Liver (tissue), 9 donors: ENCODE results near the gene PEX11B. TPM values are rescaled to one million over a fixed set of nuclear protein-coding genes. Genes with fewer than 3 reads are reported as not detected.
"Not testable (repeated sequence)": the region's sequence is repeated elsewhere in the genome, so short reads cannot be mapped to it uniquely, and the experiment has no call there.

Experiments
- DNase-seq: peaks from one replicate; pipeline ENCODE4 v3.0.0-alpha.2; 2017; ENCODE audit warnings: low spot score
- H3K27ac ChIP-seq, 2 donors: one replicate each; pipeline ENCODE4 v1.7.0; 2013; ENCODE audit warnings: inconsistent platforms in 2 of 2, low read length in 2 of 2, control low read depth in 1 of 2, low read depth in 1 of 2, mild to moderate bottlenecking in 1 of 2
- H3K27me3 ChIP-seq, 4 donors: one replicate each; pipeline versions ENCODE4 v1.6.1 to v1.7.0; 2013; ENCODE audit warnings: low read length in 3 of 4, inconsistent platforms in 1 of 4, mild to moderate bottlenecking in 1 of 4, moderate library complexity in 1 of 4; ENCODE audit not compliant: control insufficient read depth in 4 of 4, insufficient read depth in 4 of 4
- H3K36me3 ChIP-seq, 4 donors: one replicate each; pipeline versions ENCODE4 v1.6.1 to v1.7.0; 2013; ENCODE audit warnings: low read length in 3 of 4, mild to moderate bottlenecking in 3 of 4, low read depth in 1 of 4, moderate library complexity in 1 of 4; ENCODE audit not compliant: control insufficient read depth in 4 of 4, insufficient read depth in 3 of 4
- H3K4me1 ChIP-seq, 4 donors: one replicate each; pipeline versions ENCODE4 v1.6.1 to v1.7.0; 2013; ENCODE audit warnings: low read length in 3 of 4, mild to moderate bottlenecking in 3 of 4, moderate library complexity in 1 of 4; ENCODE audit not compliant: control insufficient read depth in 4 of 4, insufficient read depth in 4 of 4
- H3K4me3 ChIP-seq, 3 donors: one replicate each; pipeline versions ENCODE4 v1.6.1 to v1.7.0; 2013; ENCODE audit warnings: low read length in 3 of 3, control low read depth in 1 of 3, low read depth in 1 of 3, mild to moderate bottlenecking in 1 of 3
- H3K9ac ChIP-seq, 2 donors: one replicate each; pipeline ENCODE4 v1.7.0; 2013; ENCODE audit warnings: low read length in 2 of 2, mild to moderate bottlenecking in 2 of 2, moderate library complexity in 2 of 2, control low read depth in 1 of 2, low read depth in 1 of 2
- H3K9me3 ChIP-seq, 4 donors: one replicate each; pipeline versions ENCODE4 v1.6.1 to v1.7.0; 2013; ENCODE audit warnings: low read length in 3 of 4; ENCODE audit not compliant: control insufficient read depth in 4 of 4
- ATF3 ChIP-seq: IDR thresholded peaks from 2 replicates; pipeline ENCODE4 v1.6.1; 2016; ENCODE audit warnings: antibody characterized with exemption
- CTCF ChIP-seq: fragments of 150-350 bp; IDR thresholded peaks from 2 replicates; pipeline ENCODE4 v1.5.1; 2017; ENCODE audit warnings: improper control_type of control experiment, low read depth, low read length; ENCODE audit not compliant: missing input control
- EGR1 ChIP-seq, 2 donors: IDR thresholded peaks; 2 replicates each; pipeline ENCODE4 v1.6.1; 2016 to 2018; ENCODE audit warnings: antibody characterized with exemption in 2 of 2, low read depth in 2 of 2
- FOXA1 ChIP-seq: IDR thresholded peaks from 2 replicates; pipeline ENCODE4 v1.6.1; 2016; ENCODE audit warnings: antibody characterized with exemption
- HNF4G ChIP-seq: IDR thresholded peaks from 2 replicates; pipeline ENCODE4 v1.6.1; 2016; ENCODE audit warnings: antibody characterized with exemption
- NR2F2 ChIP-seq: IDR thresholded peaks from 2 replicates; pipeline ENCODE4 v1.6.1; 2016; ENCODE audit warnings: antibody characterized with exemption
- RAD21 ChIP-seq, 2 donors: IDR thresholded peaks; 2 replicates each; pipeline ENCODE4 v1.6.1; 2016; ENCODE audit warnings: antibody characterized with exemption in 2 of 2, mild to moderate bottlenecking in 2 of 2
- REST ChIP-seq: IDR thresholded peaks from 2 replicates; pipeline ENCODE4 v1.6.1; 2016; ENCODE audit warnings: antibody characterized with exemption, mild to moderate bottlenecking
- RXRA ChIP-seq, 2 donors: IDR thresholded peaks; 2 replicates each; pipeline ENCODE4 v1.6.1; 2017 to 2018; ENCODE audit warnings: antibody characterized with exemption in 2 of 2, mild to moderate bottlenecking in 1 of 2
- TAF1 ChIP-seq: conservative IDR thresholded peaks from 2 replicates; pipeline ENCODE4 v1.6.1; 2016; ENCODE audit warnings: antibody characterized with exemption, mild to moderate bottlenecking
- YY1 ChIP-seq: IDR thresholded peaks from 2 replicates; pipeline ENCODE4 v1.6.1; 2016; ENCODE audit warnings: antibody characterized with exemption, mild to moderate bottlenecking
- ZBTB33 ChIP-seq: IDR thresholded peaks from 2 replicates; pipeline ENCODE4 v1.6.1; 2016; ENCODE audit warnings: antibody characterized with exemption
- WGBS: extraction: QIAGEN DNeasy Blood & Tissue Kit; methylation state at CpG from one replicate; pipeline ENCODE4 v1.1.7; 2013; 5-methylcytosine and 5-hydroxymethylcytosine counted together
- polyA plus RNA-seq, 2 donors: library from polyadenylated mRNA; stranded (reverse) in 1 of 2; unstranded in 1 of 2; fragments of 200-250 nt in 1 of 2; fragments of >200 nt in 1 of 2; fragmentation: Nextera tagmentation in 1 of 2; extraction: Ambion mirVana in 1 of 2; gene quantifications; one replicate each; pipeline versions ENCODE4 v1.2.1 to v1.2.3, GENCODE V29; 2013 to 2015
- total RNA-seq, 2 donors: library from RNA; depleted of rRNA; stranded (reverse); fragments of >200 nt; gene quantifications; one replicate each; pipeline ENCODE4 v1.2.3, GENCODE V29; 2014
- donor health status: healthy.
- donor health status: healthy.
- donor health status: healthy.
- donor health status: healthy.
- donor health status: healthy.

Gene PEX11B
- total and polyA plus RNA-seq, 4 donors = 13.4 to 21.0 (median 16.1) TPM

- H3K9me3 ChIP-seq = no peaks in the 10 kb centered on the region
- no peak overlapping the region for H3K27ac ChIP-seq
- no peak for DNase-seq
- H3K4me3 ChIP-seq = no peak overlapping the region
- no peak overlapping the region for H3K9ac ChIP-seq
- H3K4me1 ChIP-seq = peaks cover 0 to 2% (median 0%) of the 10 kb centered on the region in 4 donors
- TF ChIP-seq ATF3 (no peak), RAD21 (IDR thresholded peaks at IDR 0.05) (no peak), YY1 (no peak), REST (no peak), ZBTB33 (no peak), RXRA (IDR thresholded peaks at IDR 0.05) (no peak), HNF4G (no peak), TAF1 (no peak), CTCF (no peak), EGR1 (IDR thresholded peaks at IDR 0.05; ENCODE audit: low read depth in 2 of 2) (no peak), FOXA1 (no peak), NR2F2 (no peak)
- peaks cover 2 to 17% (median 8%) of the 10 kb centered on the region in 4 donors for H3K36me3 ChIP-seq
- no peaks in the 10 kb centered on the region for H3K27me3 ChIP-seq
These were observed 17.2 kb upstream of the PEX11B start for GRCh38 chr1:145935708-145936107.

- not testable (repeated sequence) for DNase-seq, H3K4me3 ChIP-seq, H3K9me3 ChIP-seq, H3K9ac ChIP-seq, H3K27ac ChIP-seq, H3K27me3 ChIP-seq, H3K4me1 ChIP-seq
- H3K36me3 ChIP-seq = peaks cover 2 to 17% (median 8%) of the 10 kb centered on the region in 4 donors
- 69% methylated on average over 9 of the region's 9 CpGs for WGBS
These were observed 14.0 kb upstream of the PEX11B start for GRCh38 chr1:145932522-145933009.
